SJCRH30 (cell line): ENCODE results near the gene CAMTA1. TPM values are rescaled to one million over a fixed set of nuclear protein-coding genes. Genes with fewer than 3 reads are reported as not detected.
"Not testable (repeated sequence)": the region's sequence is repeated elsewhere in the genome, so short reads cannot be mapped to it uniquely, and the experiment has no call there.

Source experiments
- DNase-seq, 2 experiments: peaks; one replicate each; pipeline ENCODE4 v3.0.0-alpha.2; 2015 to 2020
- H3K27ac ChIP-seq: fragments of 250-450 bp; sonication (Bioruptor Pico); 2 replicates; pipeline ENCODE4 v1.5.1; 2020; ENCODE audit warnings: mild to moderate bottlenecking, moderate library complexity
- H3K27me3 ChIP-seq: fragments of 250-450 bp; sonication (Bioruptor Pico); 2 replicates; pipeline ENCODE4 v1.5.1; 2020; ENCODE audit warnings: mild to moderate bottlenecking, moderate library complexity
- H3K36me3 ChIP-seq: fragments of 250-450 bp; sonication (Bioruptor Pico); 2 replicates; pipeline ENCODE4 v1.5.1; 2020; ENCODE audit warnings: mild to moderate bottlenecking, moderate library complexity
- H3K4me1 ChIP-seq: fragments of 250-450 bp; sonication (Bioruptor Pico); 2 replicates; pipeline ENCODE4 v1.5.1; 2020; ENCODE audit warnings: mild to moderate bottlenecking, moderate library complexity
- H3K4me3 ChIP-seq: fragments of 250-450 bp; sonication (Bioruptor Pico); 2 replicates; pipeline ENCODE4 v1.5.1; 2020; ENCODE audit warnings: mild to moderate bottlenecking, moderate library complexity
- H3K9me3 ChIP-seq: fragments of 250-450 bp; sonication (Bioruptor Pico); replicated peaks from 2 replicates; pipeline ENCODE4 v1.5.1; 2020; ENCODE audit warnings: mild to moderate bottlenecking, moderate library complexity
- total RNA-seq: library from RNA; depleted of rRNA; stranded (reverse); fragments of >200 nt; shearing (Covaris generic); gene quantifications from 2 replicates; pipeline ENCODE4 v1.2.3, GENCODE V29; 2014

CAMTA1 gene
- total RNA-seq, 1 experiment from 2014 or later, result 153 TPM

- DNase-seq, result no peak
- Histone ChIP-seq H3K27ac (no peak overlapping the region), H3K27me3 (peaks cover 30% of the 10 kb centered on the region), H3K4me1 (no peaks in the 10 kb centered on the region; the same call in 1 of the 2 replicates), H3K4me3 (no peak overlapping the region), H3K9me3 (no peaks in the 10 kb centered on the region), H3K36me3 (no peaks in the 10 kb centered on the region)
Measured at GRCh38 chr1:7145947-7146346, 360.7 kb downstream of the CAMTA1 start.

GRCh38 chr1:7146710-7147109 is 361.5 kb downstream of the CAMTA1 start:
- peaks cover 33% of the 10 kb centered on the region for H3K27me3 ChIP-seq

GRCh38 chr1:7147581-7148282 is 362.5 kb downstream of the CAMTA1 start:
- H3K4me1 ChIP-seq, H3K36me3 ChIP-seq, DNase-seq, H3K27ac ChIP-seq, H3K4me3 ChIP-seq, H3K9me3 ChIP-seq: not testable (repeated sequence)
- peaks cover 43% of the 10 kb centered on the region for H3K27me3 ChIP-seq

More at GRCh38 chr1:7146710-7147109, 361.5 kb downstream of the CAMTA1 start:
- Histone ChIP-seq H3K9me3 (no peaks in the 10 kb centered on the region), H3K4me1 (no peaks in the 10 kb centered on the region; the same call in 1 of the 2 replicates), H3K4me3 (no peak overlapping the region), H3K36me3 (no peaks in the 10 kb centered on the region), H3K27ac (no peak overlapping the region)
- DNase-seq, result no peak

GRCh38 chr1:7149080-7149838 is 364.0 kb downstream of the CAMTA1 start:
- no peak overlapping the region for H3K4me3 ChIP-seq
- H3K27ac ChIP-seq, result no peak overlapping the region
- peaks cover 54% of the 10 kb centered on the region for H3K27me3 ChIP-seq
- DNase-seq, result no peak
- H3K9me3 ChIP-seq, result no peaks in the 10 kb centered on the region
- no peaks in the 10 kb centered on the region; the same call in 1 of the 2 replicates for H3K4me1 ChIP-seq
- H3K36me3 ChIP-seq, result no peaks in the 10 kb centered on the region

DNA sequence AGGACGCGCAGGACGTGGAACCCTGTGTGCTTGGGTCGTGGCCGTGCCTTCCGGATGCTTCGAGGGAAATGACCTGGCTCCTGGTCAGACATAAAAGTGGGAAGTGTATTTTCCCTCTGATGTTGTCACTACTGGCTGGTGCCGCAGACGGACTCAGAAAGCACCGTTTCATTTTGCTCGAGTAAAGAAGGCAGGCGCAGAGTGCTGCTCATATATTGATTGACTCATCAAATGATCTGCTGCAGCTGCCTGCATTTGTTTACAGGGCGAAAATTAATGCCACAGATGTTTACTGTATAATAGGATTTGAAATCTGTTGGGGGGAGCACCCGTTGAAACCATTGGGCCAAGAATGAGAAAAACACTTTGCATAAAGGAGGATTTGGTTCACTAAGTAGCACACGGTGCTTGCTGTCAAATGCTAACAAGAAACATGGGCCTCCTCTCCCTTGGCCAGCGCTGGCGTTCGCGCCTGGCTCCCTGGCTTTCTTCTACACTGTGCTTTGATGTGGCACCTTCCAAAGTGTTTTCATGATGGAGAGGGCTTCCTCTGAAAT is 365.5 kb downstream of the CAMTA1 start:
- Histone ChIP-seq H3K9me3 (no peaks in the 10 kb centered on the region), H3K36me3 (no peaks in the 10 kb centered on the region), H3K4me3 (no peak overlapping the region), H3K4me1 (no peaks in the 10 kb centered on the region), H3K27ac (no peak overlapping the region), H3K27me3 (peaks cover 56% of the 10 kb centered on the region)
- no peak for DNase-seq

DNA sequence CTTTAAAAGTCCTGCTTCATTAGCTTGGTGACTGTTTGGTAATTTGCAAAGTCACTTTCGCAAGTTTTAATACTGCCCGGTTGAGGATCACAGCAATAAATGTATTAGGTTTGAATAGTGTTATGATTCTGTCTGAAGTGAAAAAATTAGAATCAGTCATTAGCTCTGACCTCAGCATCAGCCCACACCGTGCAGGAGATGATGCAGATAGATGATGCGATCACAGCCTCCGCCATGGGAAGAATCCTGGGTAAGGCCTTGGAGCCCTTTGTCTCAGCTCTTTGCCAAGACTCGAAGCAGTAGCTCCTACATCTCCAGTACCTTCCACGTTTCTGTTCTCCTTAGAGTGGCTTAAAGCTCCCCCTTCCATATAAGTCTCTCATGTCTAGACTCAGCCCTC is 366.7 kb downstream of the CAMTA1 start:
- no peaks in the 10 kb centered on the region for H3K9me3 ChIP-seq
- no peak for DNase-seq
- H3K4me1 ChIP-seq, result no peaks in the 10 kb centered on the region
- no peak overlapping the region for H3K4me3 ChIP-seq
- no peaks in the 10 kb centered on the region for H3K36me3 ChIP-seq
- H3K27ac ChIP-seq, result no peak overlapping the region
- peaks cover 50% of the 10 kb centered on the region for H3K27me3 ChIP-seq

DNA sequence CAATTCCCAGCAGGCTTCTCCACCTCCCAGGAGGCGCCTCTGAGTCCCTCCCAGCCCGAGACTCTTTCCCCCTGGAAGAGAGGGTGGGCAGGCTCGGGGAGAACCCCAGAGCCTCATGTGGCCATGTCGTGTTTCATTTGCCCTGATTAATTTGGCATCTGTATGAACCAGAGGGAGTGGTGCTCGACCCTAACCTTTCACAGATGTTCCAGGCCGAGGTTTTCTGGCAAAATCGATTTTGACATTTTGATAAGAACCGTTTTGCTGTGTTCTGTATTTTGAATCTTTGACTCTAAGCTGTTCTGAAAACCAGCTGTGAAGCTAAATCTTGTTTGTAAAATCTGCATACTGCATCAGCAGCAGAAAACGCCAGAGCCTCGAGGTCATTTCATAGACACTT is 367.4 kb downstream of the CAMTA1 start:
- Histone ChIP-seq H3K36me3 (no peaks in the 10 kb centered on the region), H3K4me1 (no peaks in the 10 kb centered on the region), H3K9me3 (no peaks in the 10 kb centered on the region), H3K27me3 (peaks cover 50% of the 10 kb centered on the region), H3K27ac (no peak overlapping the region), H3K4me3 (no peak overlapping the region)
- no peak for DNase-seq

DNA sequence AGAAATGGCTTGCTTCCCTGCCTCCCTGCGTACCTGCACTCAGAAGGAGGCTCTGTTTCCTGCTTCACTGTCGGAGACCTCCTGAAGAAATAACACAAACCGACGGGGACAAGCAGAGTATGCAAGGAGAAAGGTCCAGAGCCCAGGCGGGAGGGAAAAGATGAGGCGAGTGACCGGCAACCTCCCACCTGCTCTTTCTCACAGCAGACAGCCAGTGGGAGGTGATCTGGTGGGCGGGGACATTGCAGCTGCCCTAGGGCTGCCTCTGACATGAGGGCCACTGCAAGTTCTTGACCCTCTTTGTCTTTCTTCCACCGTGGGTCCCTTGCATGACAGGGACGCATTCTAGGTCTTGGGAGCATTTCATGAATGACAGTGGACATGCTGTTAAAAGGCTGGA is 368.2 kb downstream of the CAMTA1 start:
- Histone ChIP-seq H3K36me3 (no peaks in the 10 kb centered on the region), H3K27ac (no peak overlapping the region), H3K4me1 (no peaks in the 10 kb centered on the region), H3K4me3 (no peak overlapping the region), H3K27me3 (peaks cover 50% of the 10 kb centered on the region), H3K9me3 (no peaks in the 10 kb centered on the region; the same call in 1 of the 2 replicates)
- no peak for DNase-seq

DNA sequence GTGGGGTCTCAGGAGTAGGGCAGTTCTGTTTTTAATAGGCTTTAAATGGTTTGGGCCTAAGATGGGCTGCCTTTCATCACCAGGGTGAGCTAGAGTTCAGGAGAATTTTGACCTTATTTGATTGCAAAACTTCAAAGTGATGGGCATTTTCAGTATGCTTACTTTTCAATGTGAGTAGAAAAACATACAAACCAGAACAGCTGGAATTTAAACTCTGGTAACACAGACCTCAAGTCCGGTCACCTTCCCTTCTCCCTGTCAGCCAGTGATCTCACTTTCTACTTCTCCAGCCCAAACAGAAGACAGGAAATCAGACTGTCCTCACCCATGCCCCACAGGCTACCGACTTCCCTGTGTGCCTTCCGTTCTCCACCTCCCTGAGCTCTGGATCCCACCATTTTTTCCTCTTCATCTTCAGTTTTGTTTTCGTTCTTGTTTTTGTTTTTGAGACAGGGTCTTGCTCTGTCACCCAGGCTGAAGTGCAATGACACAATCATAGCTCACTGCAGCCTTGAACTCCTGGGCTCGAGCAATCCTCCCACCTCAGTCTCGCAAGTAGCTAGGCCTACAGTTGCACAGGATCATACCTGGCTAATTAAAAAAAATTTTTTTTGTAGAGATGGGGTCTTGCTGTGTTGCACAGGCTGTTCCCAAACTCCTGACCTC is 374.0 kb downstream of the CAMTA1 start:
- Histone ChIP-seq H3K27ac (no peak overlapping the region), H3K4me3 (no peak overlapping the region), H3K4me1 (no peaks in the 10 kb centered on the region), H3K27me3 (peaks cover 13% of the 10 kb centered on the region), H3K36me3 (no peaks in the 10 kb centered on the region), H3K9me3 (no peaks in the 10 kb centered on the region; the same call in 1 of the 2 replicates)
- DNase-seq, result no peak

DNA sequence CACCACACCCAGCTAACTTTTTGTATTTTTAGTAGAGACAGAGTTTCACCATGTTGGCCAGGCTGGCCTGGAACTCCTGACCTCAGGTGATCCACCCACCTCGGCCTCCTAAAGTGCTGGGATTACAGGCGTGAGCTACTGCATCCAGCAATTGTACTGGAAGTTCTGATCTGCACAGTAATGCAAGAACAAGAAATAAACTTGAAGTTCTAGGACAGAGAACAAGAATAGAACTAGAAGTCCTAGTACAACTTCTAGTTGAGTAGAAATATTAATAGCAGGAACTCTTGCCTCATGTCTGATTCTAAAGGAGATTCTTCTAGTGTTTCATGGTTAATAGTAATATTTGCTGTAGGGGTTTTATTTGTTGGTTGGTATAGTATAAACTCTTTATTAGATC is 383.3 kb downstream of the CAMTA1 start:
- not testable (repeated sequence) for H3K4me3 ChIP-seq, H3K4me1 ChIP-seq, H3K9me3 ChIP-seq, H3K36me3 ChIP-seq, DNase-seq, H3K27ac ChIP-seq
- peaks cover 39% of the 10 kb centered on the region for H3K27me3 ChIP-seq

DNA sequence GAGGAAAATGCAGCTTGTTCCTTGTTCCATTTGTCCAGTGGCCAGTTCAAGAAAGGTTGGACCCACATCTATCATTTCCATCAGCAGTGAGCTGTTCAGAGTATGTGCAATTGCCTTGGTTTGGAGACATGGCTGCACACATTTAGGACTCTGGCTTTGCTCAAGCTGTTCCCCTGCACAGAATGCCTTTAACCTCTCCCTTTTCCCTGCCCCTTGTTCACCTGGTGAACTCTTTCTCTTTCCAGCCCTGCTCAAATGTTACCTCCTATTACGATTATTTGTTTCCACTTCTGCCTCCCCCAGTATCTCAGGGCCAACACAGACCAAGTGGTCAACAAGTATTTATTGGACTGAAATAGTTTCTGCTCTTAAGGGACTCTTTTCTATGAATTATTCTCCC is 385.9 kb downstream of the CAMTA1 start:
- H3K27me3 ChIP-seq, result peaks cover 51% of the 10 kb centered on the region

DNA sequence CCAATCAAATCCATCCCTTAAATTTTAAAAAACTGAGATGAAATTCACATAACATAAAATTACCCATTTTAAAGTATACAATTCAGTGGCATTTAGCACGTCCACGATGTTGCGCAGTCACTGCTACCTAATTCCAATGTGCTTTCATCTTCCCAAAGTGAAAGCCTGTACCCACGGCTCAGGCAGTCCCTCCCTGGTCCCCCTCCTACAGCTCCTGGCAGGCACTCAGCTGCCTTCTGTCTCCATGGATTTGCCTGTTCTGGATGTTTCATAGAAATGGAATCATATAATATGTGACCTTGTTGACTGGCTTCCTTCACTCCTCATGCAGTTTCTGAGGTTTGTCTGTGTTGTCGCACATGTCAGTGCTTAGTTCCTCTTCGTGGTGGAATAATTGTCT is 386.3 kb downstream of the CAMTA1 start:
- no peak for DNase-seq
- Histone ChIP-seq H3K36me3 (no peaks in the 10 kb centered on the region), H3K4me3 (no peak overlapping the region), H3K27ac (no peak overlapping the region), H3K9me3 (no peaks in the 10 kb centered on the region), H3K4me1 (no peaks in the 10 kb centered on the region), H3K27me3 (peaks cover 48% of the 10 kb centered on the region)

More for the DNA sequence above, 385.9 kb downstream of the CAMTA1 start:
- Histone ChIP-seq H3K9me3 (no peaks in the 10 kb centered on the region), H3K4me3 (no peak overlapping the region), H3K36me3 (no peaks in the 10 kb centered on the region), H3K4me1 (no peaks in the 10 kb centered on the region), H3K27ac (no peak overlapping the region)
- no peak for DNase-seq

- peaks cover 41% of the 10 kb centered on the region for H3K27me3 ChIP-seq
- no peaks in the 10 kb centered on the region for H3K36me3 ChIP-seq
- H3K9me3 ChIP-seq, result no peaks in the 10 kb centered on the region
- no peak for DNase-seq
- H3K4me1 ChIP-seq, result no peaks in the 10 kb centered on the region
- no peak overlapping the region for H3K4me3 ChIP-seq
- H3K27ac ChIP-seq, result no peak overlapping the region
Measured at GRCh38 chr1:7172804-7173203, 387.6 kb downstream of the CAMTA1 start.

DNA sequence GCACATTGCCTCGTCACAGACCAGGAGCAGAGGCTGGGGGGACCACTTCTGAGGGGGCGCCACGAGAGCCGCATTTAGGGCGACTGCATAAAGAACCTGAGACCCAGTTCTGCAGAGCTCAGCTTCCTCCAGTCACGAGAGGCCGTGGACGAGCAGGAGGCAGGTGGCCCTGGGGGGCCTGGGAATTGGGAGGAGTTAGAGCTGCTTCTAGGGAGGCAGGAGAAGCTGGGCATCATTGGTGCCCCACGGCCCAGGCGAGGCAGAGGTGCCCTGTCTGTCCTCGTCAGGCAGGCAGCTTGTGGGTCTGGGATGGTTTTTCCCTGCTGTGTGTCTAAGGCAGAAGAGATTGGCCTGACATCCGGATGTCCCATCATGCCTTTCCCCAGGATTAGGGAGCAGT is 389.3 kb downstream of the CAMTA1 start:
- H3K4me1 ChIP-seq, result no peaks in the 10 kb centered on the region
- no peak overlapping the region for H3K27ac ChIP-seq
- H3K4me3 ChIP-seq, result no peak overlapping the region
- peaks cover 33% of the 10 kb centered on the region for H3K27me3 ChIP-seq
- no peak for DNase-seq
- H3K9me3 ChIP-seq, result no peaks in the 10 kb centered on the region
- no peaks in the 10 kb centered on the region for H3K36me3 ChIP-seq
